Nephron progenitor cell (in vitro differentiated cells): ENCODE measurements around the gene ARPC1B.

Source experiments
- DNase-seq: peaks from one replicate; pipeline ENCODE4 v3.0.0; 2021
- H3K27ac Mint-ChIP-seq: 2 replicates; pipeline ENCODE4 v1.8.0; 2021; ENCODE audit warnings: mild to moderate bottlenecking, moderate library complexity, mixed read lengths
- H3K27me3 Mint-ChIP-seq: 2 replicates; pipeline ENCODE4 v1.8.0; 2021; ENCODE audit warnings: mild to moderate bottlenecking, low read depth, mixed read lengths; ENCODE audit not compliant: poor library complexity
- H3K36me3 Mint-ChIP-seq: 2 replicates; pipeline ENCODE4 v1.8.0; 2021; ENCODE audit warnings: low read depth, mixed read lengths
- H3K4me1 Mint-ChIP-seq: 2 replicates; pipeline ENCODE4 v1.8.0; 2021; ENCODE audit warnings: mixed read lengths
- H3K4me3 Mint-ChIP-seq: 2 replicates; pipeline ENCODE4 v1.8.0; 2021; ENCODE audit warnings: mild to moderate bottlenecking, moderate library complexity, mixed read lengths
- H3K9me3 Mint-ChIP-seq: 2 replicates; pipeline ENCODE4 v1.8.0; 2021; ENCODE audit warnings: mild to moderate bottlenecking, moderate library complexity, mixed read lengths
- CTCF ChIP-seq: fragments of 200-600 bp; sonication (generic); IDR thresholded peaks from 2 replicates; pipeline ENCODE4 v1.5.0; 2021; ENCODE audit warnings: antibody characterized with exemption

The ARPC1B gene

GRCh38 chr7:99365318-99366141 is 9.0 kb upstream of the ARPC1B start:
- Mint-ChIP-seq H3K4me1 (peaks cover 37% of the 10 kb centered on the region), H3K36me3 (peaks cover 51% of the 10 kb centered on the region), H3K4me3 (peak overlapping the region; percentile 11), H3K27me3 (no peaks in the 10 kb centered on the region), H3K27ac (peak overlapping the region; percentile 50), H3K9me3 (no peaks in the 10 kb centered on the region)
- peak; percentile 48 for DNase-seq
- peak; percentile 29 for TF ChIP-seq CTCF

GRCh38 chr7:99366646-99367045 is 7.9 kb upstream of the ARPC1B start:
- H3K27me3 Mint-ChIP-seq = no peaks in the 10 kb centered on the region
- H3K27ac Mint-ChIP-seq = peak overlapping the region; percentile 59
- H3K36me3 Mint-ChIP-seq = peaks cover 46% of the 10 kb centered on the region
- peaks cover 45% of the 10 kb centered on the region for H3K4me1 Mint-ChIP-seq
- H3K4me3 Mint-ChIP-seq = no peak overlapping the region
- no peak for TF ChIP-seq CTCF
- no peaks in the 10 kb centered on the region for H3K9me3 Mint-ChIP-seq
- no peak for DNase-seq

- TF ChIP-seq CTCF = no peak
- no peak overlapping the region for H3K4me3 Mint-ChIP-seq
- H3K27ac Mint-ChIP-seq = peak overlapping the region; percentile 97
- H3K36me3 Mint-ChIP-seq = peaks cover 35% of the 10 kb centered on the region
- no peaks in the 10 kb centered on the region for H3K9me3 Mint-ChIP-seq
- peaks cover 62% of the 10 kb centered on the region for H3K4me1 Mint-ChIP-seq
- H3K27me3 Mint-ChIP-seq = peaks cover 6% of the 10 kb centered on the region
- DNase-seq = no peak
Measured at GRCh38 chr7:99368750-99369389, 5.7 kb upstream of the ARPC1B start.

GRCh38 chr7:99369767-99370391 is 4.7 kb upstream of the ARPC1B start:
- Mint-ChIP-seq H3K27me3 (peaks cover 6% of the 10 kb centered on the region), H3K27ac (peak overlapping the region; percentile 97), H3K4me3 (peak overlapping the region; percentile 59), H3K4me1 (peaks cover 63% of the 10 kb centered on the region), H3K36me3 (peaks cover 28% of the 10 kb centered on the region), H3K9me3 (no peaks in the 10 kb centered on the region)
- TF ChIP-seq CTCF = no peak
- DNase-seq = peak; percentile 60

- DNase-seq = no peak
- TF ChIP-seq CTCF = no peak
- H3K36me3 Mint-ChIP-seq = peaks cover 16% of the 10 kb centered on the region
- H3K27ac Mint-ChIP-seq = no peak overlapping the region
- H3K9me3 Mint-ChIP-seq = no peaks in the 10 kb centered on the region
- peaks cover 54% of the 10 kb centered on the region for H3K4me1 Mint-ChIP-seq
- H3K27me3 Mint-ChIP-seq = peaks cover 6% of the 10 kb centered on the region
- H3K4me3 Mint-ChIP-seq = no peak overlapping the region
Measured at GRCh38 chr7:99371376-99371920, 3.1 kb upstream of the ARPC1B start.
